K562 (cell line): Measurements from ENCODE around the gene ZNF490. TPM values are rescaled to one million over a fixed set of nuclear protein-coding genes. Genes with fewer than 3 reads are reported as not detected.
A peak's percentile ranks its signal among the peaks of the same experiment; 100 is the strongest.

Experiments
- EWSR1 ChIP-seq: fragments of 450-650 bp; IDR thresholded peaks from 2 replicates; pipeline ENCODE4 v1.6.1; 2018; ENCODE audit warnings: borderline replicate concordance, mild to moderate bottlenecking, low read depth, moderate library complexity; ENCODE audit not compliant: partially characterized antibody
- HIVEP1 ChIP-seq: fragments of 250-450 bp; sonication (Bioruptor Pico); IDR thresholded peaks from 2 replicates; pipeline ENCODE4 v1.4.0; 2020; ENCODE audit warnings: mild to moderate bottlenecking
- LARP7 ChIP-seq: fragments of 450-650 bp; IDR thresholded peaks from 2 replicates; pipeline ENCODE4 v1.6.1; 2016
- MCM5 ChIP-seq: fragments of 450-650 bp; IDR thresholded peaks from 2 replicates; pipeline ENCODE4 v1.6.1; 2016; ENCODE audit warnings: low read depth
- MEF2D ChIP-seq: conservative IDR thresholded peaks from 2 replicates; pipeline ENCODE4 v1.6.1; 2016; ENCODE audit warnings: low read depth, missing genetic modification characterization, missing compliant biosample characterization
- MTA3 ChIP-seq: fragments of 450-650 bp; formaldehyde crosslinking; IDR thresholded peaks from 2 replicates; pipeline ENCODE4 v1.6.1; 2017; ENCODE audit warnings: mild to moderate bottlenecking, borderline replicate concordance
- NFIX ChIP-seq: fragments of 250-450 bp; sonication (Bioruptor Pico); IDR thresholded peaks from 2 replicates; pipeline ENCODE4 v1.4.0; 2020; ENCODE audit warnings: low read depth, mild to moderate bottlenecking, moderate library complexity
- NR3C1 ChIP-seq: sonication (generic); formaldehyde crosslinking; IDR thresholded peaks from 2 replicates; pipeline ENCODE4 v1.8.1; 2022; ENCODE audit warnings: missing genetic modification reagents
- PATZ1 ChIP-seq: fragments of 250-450 bp; sonication (Bioruptor Pico); IDR thresholded peaks from 2 replicates; pipeline ENCODE4 v1.5.0; 2020; ENCODE audit warnings: mild to moderate bottlenecking, borderline replicate concordance
- PKNOX1 ChIP-seq: fragments of 450-650 bp; IDR thresholded peaks from 2 replicates; pipeline ENCODE4 v1.6.1; 2016
- PRDM10 ChIP-seq: fragments of 450-650 bp; IDR thresholded peaks from 2 replicates; pipeline ENCODE4 v1.6.1; 2018; ENCODE audit not compliant: partially characterized antibody
- SRF ChIP-seq, 2 experiments: fragments of 250-450, 450-650 bp in 1 of 2; sonication (Bioruptor Pico) in 1 of 2; sonication (generic) in 1 of 2; formaldehyde crosslinking; IDR thresholded peaks; 2 replicates each; pipeline versions ENCODE4 v1.5.0 to v1.5.1; 2020 to 2022; ENCODE audit warnings: mild to moderate bottlenecking in 1 of 2, missing genetic modification reagents in 1 of 2
- TEAD2 ChIP-seq: fragments of 450-650 bp; IDR thresholded peaks from 2 replicates; pipeline ENCODE4 v1.6.1; 2016; ENCODE audit warnings: missing genetic modification characterization, control low read depth, missing compliant biosample characterization
- TOE1 ChIP-seq, 2 experiments: fragments of 450-650 bp in 1 of 2; sonication (generic) in 1 of 2; formaldehyde crosslinking in 1 of 2; IDR thresholded peaks; 2 replicates each; pipeline versions ENCODE4 v1.7.1 to v1.8.0; 2016 to 2022; ENCODE audit warnings: borderline replicate concordance in 2 of 2, mild to moderate bottlenecking in 2 of 2, antibody characterized with exemption in 1 of 2, inconsistent platforms in 1 of 2, low read depth in 1 of 2, missing genetic modification reagents in 1 of 2, moderate library complexity in 1 of 2
- TSHZ1 ChIP-seq: fragments of 250-450 bp; sonication (Bioruptor Pico); IDR thresholded peaks from 2 replicates; pipeline ENCODE4 v1.4.0; 2020; ENCODE audit warnings: mild to moderate bottlenecking, moderate library complexity
- ZNF584 ChIP-seq: fragments of 200-800 bp; sonication (Bioruptor generic); IDR thresholded peaks from 2 replicates; pipeline ENCODE4 v1.6.1; 2016; ENCODE audit warnings: low read depth, mild to moderate bottlenecking, missing genetic modification characterization, missing compliant biosample characterization
- polyA plus RNA-seq, 8 experiments: library from polyadenylated mRNA; depleted of rRNA in 4 of 8; stranded (reverse) in 5 of 8; unstranded in 3 of 8; fragments of >200 nt; fragmentation: Nextera tagmentation in 2 of 8; fragmentation: Illumina TruSeq in 1 of 8; extraction: Ambion mirVana in 2 of 8; extraction: Trizol in 1 of 8; gene quantifications; 2 replicates each; pipeline versions ENCODE4 v1.2.1 to v1.2.3, GENCODE V29; 2011 to 2014; ENCODE audit warnings: inconsistent platforms in 1 of 8, missing spikeins in 1 of 8
- total RNA-seq, 7 experiments: library from RNA; depleted of rRNA in 6 of 7; stranded (reverse); fragments of >200 nt in 6 of 7; fragmentation: Illumina TruSeq in 2 of 7; extraction: Trizol in 2 of 7; gene quantifications; 2 replicates each; pipeline versions ENCODE4 v1.2.1 to v1.2.3, GENCODE V29; 2011 to 2021; ENCODE audit warnings: low replicate concordance in 1 of 7

ZNF490 gene
- total and polyA plus RNA-seq, 9 of the 15 experiments (the other 6 are each of a cell fraction or from before 2014, with no cell fraction given) = 0.90 to 8.3 (median 4.4) TPM

GRCh38 chr19:12544401-12544876 lies 66.2 kb downstream of the ZNF490 start (continued):
- TF ChIP-seq TOE1 (IDR thresholded peaks at IDR 0.05; ENCODE audit: borderline replicate concordance) (peak; percentile 65; the same call in 1 of the 2 replicates), TOE1 (CRISPR knock-in tag; IDR thresholded peaks at IDR 0.05; ENCODE audit: borderline replicate concordance, low read depth) (no peak), MTA3 (peak; percentile 84), MCM5 (no peak), PRDM10 (peak; percentile 28), NR3C1 (CRISPR knock-in tag) (no peak), TEAD2 (no peak), MEF2D (no peak; the same call in 1 of the 2 replicates), PATZ1 (CRISPR knock-in tag) (no peak), TSHZ1 (no peak), ZNF584 (CRISPR knock-in tag) (peak; percentile 72; the same call in 1 of the 2 replicates), SRF (CRISPR knock-in tag; IDR thresholded peaks at IDR 0.05) (no peak), NFIX (CRISPR knock-in tag) (no peak), LARP7 (no peak), HIVEP1 (CRISPR knock-in tag) (no peak), PKNOX1 (0 out of 2 replicates have a peak, but pooled peaks have one; percentile 10), EWSR1 (no peak)
